Measurements from ENCODE around the gene RNF182.

Gene RNF182

DNA sequence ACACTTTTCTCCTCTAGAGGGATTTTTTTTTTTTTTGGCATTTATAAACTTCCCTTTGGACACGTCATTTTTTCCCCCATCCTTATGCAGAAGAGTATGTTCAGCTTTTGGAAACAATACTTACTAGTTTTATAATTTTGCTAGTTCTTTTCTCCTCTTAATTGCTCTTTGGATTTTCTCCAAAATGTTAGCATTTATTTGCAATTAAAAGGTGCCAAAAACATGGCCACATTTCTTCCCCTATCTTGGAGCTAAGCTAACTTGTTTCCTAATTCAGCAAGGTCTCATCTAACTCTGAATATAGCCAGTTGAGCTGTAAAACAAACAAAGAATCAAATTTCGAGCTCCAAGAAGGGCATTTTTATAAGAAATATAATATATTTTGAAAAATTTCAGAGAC, 39.2 kb upstream of the RNF182 start:
- TF ChIP-seq CREB1 (IDR thresholded peaks at IDR 0.05; ENCODE audit: low read depth) (no peak), TEAD4 (IDR thresholded peaks at IDR 0.05) (no peak), FOXM1 (IDR thresholded peaks at IDR 0.05; ENCODE audit: borderline replicate concordance, low read depth) (no peak), ZBTB7A (IDR thresholded peaks at IDR 0.05; ENCODE audit: low read depth) (no peak), NFIC (IDR thresholded peaks at IDR 0.05) (no peak), RAD21 (IDR thresholded peaks at IDR 0.05; ENCODE audit: low read depth) (no peak), REST (IDR thresholded peaks at IDR 0.05; ENCODE audit: low read depth) (no peak), TCF12 (IDR thresholded peaks at IDR 0.05; ENCODE audit: low read depth) (no peak), YY1 (IDR thresholded peaks at IDR 0.05; ENCODE audit: low read depth) (no peak), CEBPB (IDR thresholded peaks at IDR 0.05) (no peak), EP300 (IDR thresholded peaks at IDR 0.05; ENCODE audit: borderline replicate concordance) (no peak), MAX (IDR thresholded peaks at IDR 0.05) (no peak), EGR1 (IDR thresholded peaks at IDR 0.05) (no peak), TAF1 (IDR thresholded peaks at IDR 0.05; ENCODE audit: low read depth) (no peak)
- TF ChIP-seq, protein P1, sequence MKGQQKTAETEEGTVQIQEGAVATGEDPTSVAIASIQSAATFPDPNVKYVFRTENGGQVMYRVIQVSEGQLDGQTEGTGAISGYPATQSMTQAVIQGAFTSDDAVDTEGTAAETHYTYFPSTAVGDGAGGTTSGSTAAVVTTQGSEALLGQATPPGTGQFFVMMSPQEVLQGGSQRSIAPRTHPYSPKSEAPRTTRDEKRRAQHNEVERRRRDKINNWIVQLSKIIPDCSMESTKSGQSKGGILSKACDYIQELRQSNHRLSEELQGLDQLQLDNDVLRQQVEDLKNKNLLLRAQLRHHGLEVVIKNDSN (IDR thresholded peaks at IDR 0.05) = no peak

DNA sequence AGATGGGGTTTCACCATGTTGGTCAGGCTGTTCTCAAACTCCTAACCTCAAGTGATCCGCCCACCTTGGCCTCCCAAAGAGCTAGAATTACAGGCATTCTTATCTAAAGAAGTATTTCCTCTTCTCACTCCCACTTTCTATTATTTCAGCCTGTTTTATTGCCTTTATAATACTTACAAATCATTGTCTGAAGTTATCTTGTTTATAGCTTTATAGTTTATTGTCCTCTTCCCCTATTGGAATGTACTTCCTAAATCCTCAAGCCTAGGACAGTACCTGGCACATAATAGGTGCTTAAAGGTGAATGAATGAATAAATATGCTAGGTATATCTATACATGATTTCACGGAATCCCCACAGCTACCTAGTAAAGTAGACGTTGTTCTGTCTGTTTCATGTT, 37.8 kb upstream of the RNF182 start:
- TF ChIP-seq REST (IDR thresholded peaks at IDR 0.05; ENCODE audit: low read depth) (no peak), FOXM1 (IDR thresholded peaks at IDR 0.05; ENCODE audit: borderline replicate concordance, low read depth) (no peak), EGR1 (IDR thresholded peaks at IDR 0.05) (no peak), MAX (IDR thresholded peaks at IDR 0.05) (no peak), YY1 (IDR thresholded peaks at IDR 0.05; ENCODE audit: low read depth) (no peak), CEBPB (IDR thresholded peaks at IDR 0.05) (no peak)
- TF ChIP-seq, protein P1 (IDR thresholded peaks at IDR 0.05) = no peak

DNA sequence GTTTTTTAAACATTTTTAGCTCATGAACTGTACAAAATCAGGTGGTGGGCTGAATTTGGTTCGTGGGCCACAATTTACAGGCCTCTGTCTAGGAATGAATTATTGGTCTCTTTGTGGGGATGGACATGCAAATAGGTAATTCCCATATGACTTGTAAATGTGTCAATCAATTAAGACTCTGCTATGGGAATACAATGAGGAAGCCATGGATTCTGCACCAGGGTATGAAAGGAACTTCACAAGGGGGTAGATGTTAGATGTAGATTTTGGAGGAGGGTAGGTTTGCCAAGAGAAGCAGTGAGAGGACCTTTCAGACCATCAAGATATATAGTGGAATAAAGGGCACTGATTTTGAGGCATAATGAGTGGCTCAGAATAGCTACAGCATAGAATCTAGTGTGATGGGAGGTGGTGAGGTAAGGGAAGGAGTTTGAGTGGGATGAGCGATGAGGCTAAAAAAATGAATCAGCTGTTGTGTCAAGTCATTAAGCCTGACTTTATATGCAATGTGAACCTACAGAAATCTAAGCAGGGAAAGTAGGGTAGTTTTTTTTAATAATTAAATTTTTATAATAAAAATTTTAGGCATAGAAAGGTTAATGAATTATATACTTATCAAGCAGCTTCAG, 32.6 kb upstream of the RNF182 start:
- TF ChIP-seq REST (IDR thresholded peaks at IDR 0.05; ENCODE audit: low read depth) = no peak
- no peak for TF ChIP-seq TAF1 (IDR thresholded peaks at IDR 0.05; ENCODE audit: low read depth)
- TF ChIP-seq FOXM1 (IDR thresholded peaks at IDR 0.05; ENCODE audit: borderline replicate concordance, low read depth) = no peak
- no peak for TF ChIP-seq NFIC (IDR thresholded peaks at IDR 0.05)
- no peak for TF ChIP-seq TCF12 (IDR thresholded peaks at IDR 0.05; ENCODE audit: low read depth)
- no peak for TF ChIP-seq YY1 (IDR thresholded peaks at IDR 0.05; ENCODE audit: low read depth)
- no peak for TF ChIP-seq EP300 (IDR thresholded peaks at IDR 0.05; ENCODE audit: borderline replicate concordance)
- TF ChIP-seq, protein P1 (IDR thresholded peaks at IDR 0.05) = no peak

- TF ChIP-seq ZBTB7A (IDR thresholded peaks at IDR 0.05; ENCODE audit: low read depth) = no peak
- no peak for TF ChIP-seq RAD21 (IDR thresholded peaks at IDR 0.05; ENCODE audit: low read depth)
- no peak for TF ChIP-seq CREB1 (IDR thresholded peaks at IDR 0.05; ENCODE audit: low read depth)
- TF ChIP-seq YY1 (IDR thresholded peaks at IDR 0.05; ENCODE audit: low read depth) = no peak
- TF ChIP-seq, protein P1 (IDR thresholded peaks at IDR 0.05) = no peak
- no peak for TF ChIP-seq TAF1 (IDR thresholded peaks at IDR 0.05; ENCODE audit: low read depth)
- no peak for TF ChIP-seq FOXM1 (IDR thresholded peaks at IDR 0.05; ENCODE audit: borderline replicate concordance, low read depth)
- TF ChIP-seq MAX (IDR thresholded peaks at IDR 0.05) = no peak
- no peak for TF ChIP-seq TCF12 (IDR thresholded peaks at IDR 0.05; ENCODE audit: low read depth)
- TF ChIP-seq REST (IDR thresholded peaks at IDR 0.05; ENCODE audit: low read depth) = no peak
- TF ChIP-seq CEBPB (IDR thresholded peaks at IDR 0.05) = no peak
- no peak for TF ChIP-seq TEAD4 (IDR thresholded peaks at IDR 0.05)
- TF ChIP-seq NFIC (IDR thresholded peaks at IDR 0.05) = no peak
- no peak for TF ChIP-seq EGR1 (IDR thresholded peaks at IDR 0.05)
- TF ChIP-seq EP300 (IDR thresholded peaks at IDR 0.05; ENCODE audit: borderline replicate concordance) = no peak
These were observed 21.8 kb upstream of the RNF182 start for GRCh38 chr6:13902922-13903321.
